Nephron progenitor cell (in vitro differentiated cells): Measurements from ENCODE around the gene KCND3.
A peak's percentile ranks its signal among the peaks of the same experiment; 100 is the strongest.

Source experiments
- DNase-seq: peaks from one replicate; pipeline ENCODE4 v3.0.0; 2021
- H3K27ac Mint-ChIP-seq: 2 replicates; pipeline ENCODE4 v1.8.0; 2021; ENCODE audit warnings: mild to moderate bottlenecking, moderate library complexity, mixed read lengths
- H3K27me3 Mint-ChIP-seq: 2 replicates; pipeline ENCODE4 v1.8.0; 2021; ENCODE audit warnings: mild to moderate bottlenecking, low read depth, mixed read lengths; ENCODE audit not compliant: poor library complexity
- H3K36me3 Mint-ChIP-seq: 2 replicates; pipeline ENCODE4 v1.8.0; 2021; ENCODE audit warnings: low read depth, mixed read lengths
- H3K4me1 Mint-ChIP-seq: 2 replicates; pipeline ENCODE4 v1.8.0; 2021; ENCODE audit warnings: mixed read lengths
- H3K4me3 Mint-ChIP-seq: 2 replicates; pipeline ENCODE4 v1.8.0; 2021; ENCODE audit warnings: mild to moderate bottlenecking, moderate library complexity, mixed read lengths
- H3K9me3 Mint-ChIP-seq: 2 replicates; pipeline ENCODE4 v1.8.0; 2021; ENCODE audit warnings: mild to moderate bottlenecking, moderate library complexity, mixed read lengths
- CTCF ChIP-seq: fragments of 200-600 bp; sonication (generic); IDR thresholded peaks from 2 replicates; pipeline ENCODE4 v1.5.0; 2021; ENCODE audit warnings: antibody characterized with exemption

The KCND3 gene

GRCh38 chr1:111729271-111729921, 260.1 kb downstream of the KCND3 start:
- Mint-ChIP-seq H3K36me3 (peaks cover 5% of the 10 kb centered on the region), H3K27me3 (peaks cover 2% of the 10 kb centered on the region), H3K4me3 (peak overlapping the region; percentile 37), H3K4me1 (peaks cover 66% of the 10 kb centered on the region), H3K27ac (peak overlapping the region; percentile 80), H3K9me3 (no peaks in the 10 kb centered on the region)
- no peak for TF ChIP-seq CTCF
- peak; percentile 68 for DNase-seq

- TF ChIP-seq CTCF: no peak
- peaks cover 71% of the 10 kb centered on the region for H3K4me1 Mint-ChIP-seq
Observed at GRCh38 chr1:111727056-111727455, 262.4 kb downstream of the KCND3 start.

GRCh38 chr1:111725192-111725591, 264.3 kb downstream of the KCND3 start:
- no peak for TF ChIP-seq CTCF
- Mint-ChIP-seq H3K9me3 (no peaks in the 10 kb centered on the region), H3K27me3 (peaks cover 7% of the 10 kb centered on the region), H3K4me1 (peaks cover 79% of the 10 kb centered on the region), H3K4me3 (peak overlapping the region; percentile 45), H3K36me3 (peaks cover 5% of the 10 kb centered on the region), H3K27ac (peak overlapping the region; percentile 21)
- peak; percentile 47 for DNase-seq

More at GRCh38 chr1:111727056-111727455, 262.4 kb downstream of the KCND3 start:
- H3K4me3 Mint-ChIP-seq: peak overlapping the region; percentile 33
- peaks cover 3% of the 10 kb centered on the region for H3K27me3 Mint-ChIP-seq
- no peak for DNase-seq
- no peak overlapping the region for H3K27ac Mint-ChIP-seq
- no peaks in the 10 kb centered on the region for H3K9me3 Mint-ChIP-seq
- H3K36me3 Mint-ChIP-seq: peaks cover 5% of the 10 kb centered on the region

GRCh38 chr1:111723871-111724270, 265.6 kb downstream of the KCND3 start:
- H3K4me1 Mint-ChIP-seq: peaks cover 66% of the 10 kb centered on the region
- H3K36me3 Mint-ChIP-seq: peaks cover 5% of the 10 kb centered on the region
- no peak overlapping the region for H3K4me3 Mint-ChIP-seq
- no peaks in the 10 kb centered on the region for H3K9me3 Mint-ChIP-seq
- no peak for TF ChIP-seq CTCF
- peaks cover 7% of the 10 kb centered on the region for H3K27me3 Mint-ChIP-seq
- H3K27ac Mint-ChIP-seq: peak overlapping the region; percentile 84
- DNase-seq: no peak

GRCh38 chr1:111723091-111723806, 266.2 kb downstream of the KCND3 start:
- Mint-ChIP-seq H3K27me3 (peaks cover 7% of the 10 kb centered on the region), H3K9me3 (no peaks in the 10 kb centered on the region), H3K4me3 (no peak overlapping the region), H3K4me1 (peaks cover 60% of the 10 kb centered on the region), H3K36me3 (peaks cover 5% of the 10 kb centered on the region), H3K27ac (no peak overlapping the region)
- no peak for TF ChIP-seq CTCF
- DNase-seq: no peak
